H1 (cell line): ENCODE results near the gene TJP3. TPM values are rescaled to one million over a fixed set of nuclear protein-coding genes. Genes with fewer than 3 reads are reported as not detected.

Experiments
- ATF2 ChIP-seq: IDR thresholded peaks from 2 replicates; pipeline ENCODE4 v1.6.1; 2012; ENCODE audit warnings: low read length, inconsistent platforms
- BACH1 ChIP-seq: IDR thresholded peaks from 2 replicates; pipeline ENCODE4 v1.6.1; 2012; ENCODE audit warnings: low read length, improper control_type of control experiment
- CEBPB ChIP-seq: IDR thresholded peaks from 2 replicates; pipeline ENCODE4 v1.6.1; 2012; ENCODE audit warnings: low read depth, low read length
- CREB1 ChIP-seq: IDR thresholded peaks from 2 replicates; pipeline ENCODE4 v1.6.1; 2012; ENCODE audit warnings: inconsistent platforms
- EP300 ChIP-seq, 2 experiments: IDR thresholded peaks; 1 replicate in 1 of 2; 2 replicates in 1 of 2; pipeline ENCODE4 v1.6.1; 2011 to 2012; ENCODE audit warnings: low read depth in 2 of 2, low read length in 2 of 2, mild to moderate bottlenecking in 2 of 2, borderline replicate concordance in 1 of 2, inconsistent platforms in 1 of 2, moderate library complexity in 1 of 2
- HDAC2 ChIP-seq, 2 experiments: fragments of 300-600 bp in 1 of 2; sonication (generic) in 1 of 2; IDR thresholded peaks; 2 replicates each; pipeline ENCODE4 v1.6.1; 2011 to 2012; ENCODE audit warnings: low read depth in 2 of 2, low read length in 2 of 2, mild to moderate bottlenecking in 2 of 2, moderate library complexity in 2 of 2, borderline replicate concordance in 1 of 2, inconsistent platforms in 1 of 2
- KDM1A ChIP-seq: fragments of 200-600, 300-600 bp; sonication (generic); IDR thresholded peaks from 2 replicates; pipeline ENCODE4 v1.7.1; 2016; ENCODE audit warnings: mild to moderate bottlenecking, low read length, borderline replicate concordance
- KDM5A ChIP-seq: fragments of 200-600 bp; IDR thresholded peaks from 2 replicates; pipeline ENCODE4 v1.7.1; 2012; ENCODE audit warnings: mild to moderate bottlenecking, low read length, inconsistent platforms, mixed read lengths
- MAX ChIP-seq: IDR thresholded peaks from 2 replicates; pipeline ENCODE4 v1.6.1; 2012; ENCODE audit warnings: inconsistent platforms
- NANOG ChIP-seq: IDR thresholded peaks from 2 replicates; pipeline ENCODE4 v1.6.1; 2011; ENCODE audit warnings: low read length, low read depth, mild to moderate bottlenecking, inconsistent platforms; ENCODE audit not compliant: insufficient read depth, poor library complexity, severe bottlenecking
- NRF1 ChIP-seq: IDR thresholded peaks from 2 replicates; pipeline ENCODE4 v1.6.1; 2011; ENCODE audit warnings: mild to moderate bottlenecking, low read depth, low read length, improper control_type of control experiment
- PHF8 ChIP-seq: fragments of 200-600 bp; sonication (generic); conservative IDR thresholded peaks from 2 replicates; pipeline ENCODE4 v1.7.1; 2012; ENCODE audit warnings: low read depth, mild to moderate bottlenecking, inconsistent platforms, low read length, moderate library complexity
- POLR2A ChIP-seq, 2 experiments: IDR thresholded peaks; 1 replicate in 1 of 2; 2 replicates in 1 of 2; pipeline ENCODE4 v1.6.1; 2011; ENCODE audit warnings: low read depth in 2 of 2, low read length in 2 of 2, mild to moderate bottlenecking in 2 of 2; ENCODE audit errors: control extremely low read depth in 1 of 2
- RBBP5 ChIP-seq: IDR thresholded peaks from 2 replicates; pipeline ENCODE4 v1.7.1; 2012; ENCODE audit warnings: low read depth, mild to moderate bottlenecking, inconsistent platforms, low read length, moderate library complexity, borderline replicate concordance
- RXRA ChIP-seq: IDR thresholded peaks from 2 replicates; pipeline ENCODE4 v1.6.1; 2011; ENCODE audit warnings: low read depth, mild to moderate bottlenecking, low read length, moderate library complexity; ENCODE audit not compliant: insufficient read depth
- SAP30 ChIP-seq: fragments of 300-600 bp; sonication (generic); IDR thresholded peaks from 2 replicates; pipeline ENCODE4 v1.7.1; 2012; ENCODE audit warnings: low read length, moderate library complexity, mild to moderate bottlenecking, inconsistent platforms; ENCODE audit not compliant: insufficient read depth, insufficient replicate concordance
- SIN3A ChIP-seq, 2 experiments: IDR thresholded peaks in 1 of 2; conservative IDR thresholded peaks in 1 of 2; 2 replicates each; pipeline ENCODE4 v1.6.1; 2011 to 2012; ENCODE audit warnings: low read length in 2 of 2, improper control_type of control experiment in 1 of 2, low read depth in 1 of 2, mild to moderate bottlenecking in 1 of 2
- SP2 ChIP-seq: IDR thresholded peaks from 2 replicates; pipeline ENCODE4 v1.6.1; 2012; ENCODE audit warnings: mild to moderate bottlenecking, low read length, inconsistent platforms
- SP4 ChIP-seq: IDR thresholded peaks from 2 replicates; pipeline ENCODE4 v1.6.1; 2012; ENCODE audit warnings: low read length, inconsistent platforms
- TBP ChIP-seq: IDR thresholded peaks from 2 replicates; pipeline ENCODE4 v1.6.1; 2011; ENCODE audit warnings: low read depth, low read length, improper control_type of control experiment
- YY1 ChIP-seq: IDR thresholded peaks from 2 replicates; pipeline ENCODE4 v1.6.1; 2011; ENCODE audit warnings: low read depth, mild to moderate bottlenecking, low read length
- polyA plus RNA-seq, 7 experiments: library from polyadenylated mRNA; depleted of rRNA in 3 of 7; stranded (reverse) in 5 of 7; unstranded in 2 of 7; fragments of >200 nt in 5 of 7; fragments of 200-250 nt in 2 of 7; gene quantifications; 1 replicate in 5 of 7; 2 replicates in 1 of 7; 4 replicates in 1 of 7; pipeline versions ENCODE4 v1.2.1 to v1.2.3, GENCODE V29; 2011 to 2013; ENCODE audit warnings: missing spikeins in 2 of 7, mixed read lengths in 2 of 7
- total RNA-seq: library from RNA; stranded (reverse); fragmentation: NEBNext Ultra II Directional; extraction: Animal tissue kit (Norgen Biotek cat#: 25700); gene quantifications from 2 replicates; pipeline ENCODE4 v1.2.1, GENCODE V29; 2021

The TJP3 gene
- total and polyA plus RNA-seq, 2 of the 8 experiments (the other 6 are each of a cell fraction or from before 2014, with no cell fraction given): 17.1 to 26.1 TPM

- TF ChIP-seq SP4: peak; percentile 86; the same call in 1 of the 2 replicates
- no peak; the same call in 1 of the 2 replicates for TF ChIP-seq BACH1
- peak; percentile 89 for TF ChIP-seq YY1
- no peak for TF ChIP-seq EP300 (IDR thresholded peaks at IDR 0.05; ENCODE audit: borderline replicate concordance in 1 of 2, low read depth in 2 of 2, low read length in 2 of 2)
- TF ChIP-seq NANOG: no peak
- peak; percentile 86; the same call in 1 of the 2 replicates for TF ChIP-seq KDM1A
- TF ChIP-seq SAP30: peak; percentile 91
- peak in 1 of 2 experiments; percentile 90; a peak in 2 of 3 replicates for TF ChIP-seq POLR2A (IDR thresholded peaks at IDR 0.05; ENCODE audit: control extremely low read depth in 1 of 2, low read depth in 2 of 2, low read length in 2 of 2)
- TF ChIP-seq CEBPB: no peak
- no peak for TF ChIP-seq SP2
- TF ChIP-seq KDM5A: 0 out of 2 replicates have a peak, but pooled peaks have one; percentile 45
- 0 out of 2 replicates have a peak, but pooled peaks have one; percentile 42 for TF ChIP-seq RXRA
- TF ChIP-seq CREB1: peak; percentile 90
- peak; percentile 99 for TF ChIP-seq NRF1
- TF ChIP-seq SIN3A (conservative IDR thresholded peaks at IDR 0.05 in 1 of 2, IDR thresholded peaks at IDR 0.05 in 1 of 2; ENCODE audit: low read depth in 1 of 2, low read length in 2 of 2): peak; percentile 67 to 95; a peak in 2 of 4 replicates
- no peak for TF ChIP-seq RBBP5
- peak; percentile 79 for TF ChIP-seq TBP
- TF ChIP-seq ATF2: peak; percentile 86
- peak; percentile 72 for TF ChIP-seq MAX
- TF ChIP-seq HDAC2 (IDR thresholded peaks at IDR 0.05; ENCODE audit: borderline replicate concordance in 1 of 2, low read depth in 2 of 2, low read length in 2 of 2): peak; percentile 47 to 67; a peak in 1 of 4 replicates
- peak; percentile 100 for TF ChIP-seq PHF8
Measured at GRCh38 chr19:3762501-3763459, 54.6 kb downstream of the TJP3 start, which contains the start of gene MRPL54 (continued).
